Stimulated activated CD8-positive, alpha-beta memory T cell treated with anti-CD3 and anti-CD28 coated beads, Interleukin-12 subunit alpha, Interleukin-12 subunit beta, amount 100 ng/mL, for 4 hours (primary cell): Measurements from ENCODE around the gene SSB.
"Not testable (repeated sequence)": the region's sequence is repeated elsewhere in the genome, so short reads cannot be mapped to it uniquely, and the experiment has no call there.

Source experiments
- DNase-seq: peaks from one replicate; pipeline ENCODE4 v3.0.0-alpha.2; 2020; ENCODE audit warnings: low read depth

SSB gene

DNA sequence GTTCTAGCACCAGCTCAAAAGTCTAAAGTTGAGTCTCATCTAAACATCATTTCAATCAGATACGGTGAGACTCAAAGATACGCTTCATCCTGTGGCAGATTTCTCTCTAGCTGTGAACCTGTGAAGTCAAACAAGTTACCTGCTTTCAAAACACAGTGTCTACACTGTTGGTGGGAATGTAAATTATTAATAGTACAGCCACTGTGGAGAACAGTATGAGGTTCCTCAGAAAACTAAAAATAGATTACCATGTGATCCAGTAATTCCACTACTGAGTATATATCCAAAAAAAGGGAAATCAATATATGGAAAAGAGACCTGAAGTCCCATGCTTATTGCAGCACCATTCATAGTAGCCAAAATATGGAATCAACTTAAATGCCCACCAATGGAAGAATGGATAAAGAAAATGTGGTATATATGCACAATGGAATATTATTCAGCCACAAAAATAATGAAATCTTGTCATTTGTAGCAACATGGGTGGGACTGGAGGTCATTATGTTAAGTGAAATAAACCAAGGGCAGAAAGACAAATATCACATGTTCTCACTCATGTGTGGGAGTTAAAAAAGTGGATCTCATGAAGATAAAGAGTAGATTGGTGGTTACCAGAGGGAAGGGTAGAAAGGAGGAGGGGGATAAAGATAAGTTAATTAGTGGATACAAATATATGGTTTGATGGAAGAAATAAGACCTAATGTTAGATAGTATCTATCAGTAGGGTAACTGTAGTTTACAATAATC lies 40.2 kb downstream of the SSB start:
- DNase-seq, result no peak

DNA sequence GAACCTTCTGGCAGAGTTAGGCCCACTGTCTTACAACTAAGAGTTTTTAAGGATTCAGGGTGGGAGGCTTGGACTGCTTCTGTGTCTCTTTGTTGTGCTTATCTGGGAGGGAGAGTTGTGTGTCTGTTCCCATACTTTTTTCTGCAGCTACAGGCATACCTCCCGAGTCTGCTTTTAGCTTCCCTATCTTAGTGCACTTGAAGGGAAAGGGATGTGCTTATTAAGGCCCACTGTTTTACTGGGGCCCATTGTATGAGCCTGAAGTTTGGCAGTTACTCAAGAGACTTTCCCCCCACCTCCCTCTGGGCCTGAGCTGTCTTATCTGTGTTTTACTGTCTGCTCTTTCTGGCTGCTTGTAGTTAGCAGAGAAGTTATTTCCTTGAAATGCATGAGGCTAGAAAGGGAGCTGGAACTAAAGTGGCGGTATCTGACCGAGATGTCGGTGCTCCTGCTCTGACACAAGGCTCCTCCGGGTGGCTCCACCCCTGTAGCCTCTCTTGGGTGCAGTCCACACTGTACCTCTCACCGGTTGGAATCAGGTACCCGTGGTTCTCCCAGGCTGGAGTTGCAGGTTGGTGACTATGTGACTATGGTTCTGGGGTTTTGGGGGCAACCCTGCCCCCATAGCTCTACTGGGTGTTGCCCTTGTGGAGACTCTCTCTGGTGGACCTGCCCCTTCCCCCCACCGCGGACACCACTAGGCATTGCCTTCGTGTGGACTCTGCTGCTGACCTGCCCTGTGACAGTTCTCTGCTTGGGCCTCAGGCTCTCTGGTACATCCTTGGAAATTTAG lies 41.5 kb downstream of the SSB start:
- DNase-seq, result no peak

DNA sequence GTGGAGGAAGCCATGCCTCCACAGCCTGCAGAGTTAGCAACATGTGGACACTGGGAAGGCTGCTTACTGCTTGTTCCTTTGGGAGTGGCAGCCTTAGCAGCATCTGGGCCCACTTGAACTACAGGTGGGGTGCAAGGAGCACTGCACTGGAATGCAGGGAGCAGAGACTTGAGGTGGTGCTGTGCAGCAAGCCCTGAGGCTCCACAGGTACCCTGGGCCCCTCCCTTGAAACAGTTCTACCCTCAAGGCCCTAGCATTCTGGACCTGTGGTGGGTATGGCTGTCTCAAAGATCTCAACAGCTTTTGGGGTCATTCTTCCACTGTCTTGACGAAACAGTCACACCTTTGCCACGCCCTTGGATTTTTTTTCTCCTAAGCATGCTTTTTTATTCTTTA lies 42.1 kb downstream of the SSB start:
- DNase-seq, result no peak

- not testable (repeated sequence) for DNase-seq
These were observed 43.0 kb downstream of the SSB start for GRCh38 chr2:169841625-169842024.

- no peak for DNase-seq
These were observed 46.3 kb downstream of the SSB start for GRCh38 chr2:169845016-169845415.

- DNase-seq, result not testable (repeated sequence)
These were observed 50.5 kb downstream of the SSB start for GRCh38 chr2:169848959-169849693.

DNA sequence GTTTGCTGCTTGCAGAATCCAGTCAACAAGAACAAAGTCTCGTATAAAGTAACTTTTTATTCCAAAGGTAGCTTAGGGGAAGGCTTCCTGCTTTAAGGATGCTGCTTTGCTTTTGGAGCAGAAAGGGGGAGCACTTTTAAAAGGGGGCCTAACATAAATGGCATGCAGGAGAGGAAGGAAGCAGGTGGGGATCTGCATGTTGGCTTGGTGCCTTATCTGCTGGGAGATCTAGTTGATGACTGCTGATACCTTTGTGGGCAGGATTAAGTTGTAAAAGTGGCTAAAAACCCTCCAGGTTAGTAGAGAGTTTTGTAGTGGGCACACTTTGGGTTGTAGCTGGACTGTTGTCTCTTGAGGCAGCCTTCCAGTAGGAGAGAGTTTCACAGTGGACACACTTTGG lies 51.0 kb downstream of the SSB start:
- no peak for DNase-seq

GRCh38 chr2:169853041-169853668 lies 54.5 kb downstream of the SSB start:
- no peak for DNase-seq

DNA sequence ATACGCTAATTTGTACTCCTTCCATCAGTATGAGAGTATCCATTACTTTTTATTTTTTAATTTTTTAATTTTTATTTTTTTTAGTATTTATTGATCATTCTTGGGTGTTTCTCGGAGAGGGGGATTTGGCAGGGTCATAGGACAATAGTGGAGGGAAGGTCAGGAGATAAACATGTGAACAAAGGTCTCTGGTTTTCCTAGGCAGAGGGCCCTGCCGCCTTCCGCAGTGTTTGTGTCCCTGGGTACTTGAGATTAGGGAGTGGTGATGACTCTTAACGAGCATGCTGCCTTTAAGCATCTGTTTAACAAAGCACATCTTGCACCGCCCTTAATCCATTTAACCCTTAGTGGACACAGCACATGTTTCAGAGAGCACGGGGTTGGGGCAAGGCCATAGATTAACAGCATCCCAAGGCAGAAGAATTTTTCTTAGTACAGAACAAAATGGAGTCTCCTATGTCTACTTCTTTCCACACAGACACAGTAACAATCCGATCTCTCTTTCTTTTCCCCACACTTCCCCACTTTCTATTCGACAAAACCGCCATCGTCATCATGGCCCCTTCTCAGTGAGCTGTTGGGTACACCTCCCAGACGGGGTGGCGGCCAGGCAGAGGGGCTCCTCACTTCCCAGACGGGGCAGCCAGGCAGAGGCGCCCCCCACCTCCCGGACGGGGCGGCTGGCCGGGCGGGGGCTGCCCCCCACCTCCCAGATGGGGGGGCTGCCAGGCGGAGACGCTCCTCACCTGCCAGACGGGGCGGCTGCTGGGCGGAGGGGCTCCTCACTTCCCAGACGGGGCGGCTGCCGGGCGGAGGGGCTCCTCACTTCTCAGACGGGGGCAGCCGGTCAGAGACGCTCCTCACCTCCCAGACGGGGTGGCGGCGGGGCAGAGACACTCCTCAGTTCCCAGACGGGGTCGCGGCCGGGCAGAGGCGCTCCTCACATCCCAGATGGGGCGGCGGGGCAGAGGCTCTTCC lies 56.9 kb downstream of the SSB start:
- DNase-seq, result not testable (repeated sequence)

- no peak for DNase-seq
These were observed 60.8 kb downstream of the SSB start for GRCh38 chr2:169859423-169859822.

GRCh38 chr2:169860149-169860548 lies 61.5 kb downstream of the SSB start:
- no peak for DNase-seq
